Measurements from ENCODE around the gene KIAA0825.

- TF ChIP-seq, protein P1, sequence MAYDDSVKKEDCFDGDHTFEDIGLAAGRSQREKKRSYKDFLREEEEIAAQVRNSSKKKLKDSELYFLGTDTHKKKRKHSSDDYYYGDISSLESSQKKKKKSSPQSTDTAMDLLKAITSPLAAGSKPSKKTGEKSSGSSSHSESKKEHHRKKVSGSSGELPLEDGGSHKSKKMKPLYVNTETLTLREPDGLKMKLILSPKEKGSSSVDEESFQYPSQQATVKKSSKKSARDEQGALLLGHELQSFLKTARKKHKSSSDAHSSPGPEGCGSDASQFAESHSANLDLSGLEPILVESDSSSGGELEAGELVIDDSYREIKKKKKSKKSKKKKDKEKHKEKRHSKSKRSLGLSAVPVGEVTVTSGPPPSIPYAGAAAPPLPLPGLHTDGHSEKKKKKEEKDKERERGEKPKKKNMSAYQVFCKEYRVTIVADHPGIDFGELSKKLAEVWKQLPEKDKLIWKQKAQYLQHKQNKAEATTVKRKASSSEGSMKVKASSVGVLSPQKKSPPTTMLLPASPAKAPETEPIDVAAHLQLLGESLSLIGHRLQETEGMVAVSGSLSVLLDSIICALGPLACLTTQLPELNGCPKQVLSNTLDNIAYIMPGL (CRISPR knock-in tag; IDR thresholded peaks at IDR 0.05): no peak
- TF ChIP-seq, protein P2, sequence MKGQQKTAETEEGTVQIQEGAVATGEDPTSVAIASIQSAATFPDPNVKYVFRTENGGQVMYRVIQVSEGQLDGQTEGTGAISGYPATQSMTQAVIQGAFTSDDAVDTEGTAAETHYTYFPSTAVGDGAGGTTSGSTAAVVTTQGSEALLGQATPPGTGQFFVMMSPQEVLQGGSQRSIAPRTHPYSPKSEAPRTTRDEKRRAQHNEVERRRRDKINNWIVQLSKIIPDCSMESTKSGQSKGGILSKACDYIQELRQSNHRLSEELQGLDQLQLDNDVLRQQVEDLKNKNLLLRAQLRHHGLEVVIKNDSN (CRISPR knock-in tag; IDR thresholded peaks at IDR 0.05): no peak
- TF ChIP-seq CTCF (IDR thresholded peaks at IDR 0.05) (no peak), TEAD1 (CRISPR knock-in tag; IDR thresholded peaks at IDR 0.05) (no peak), MAX (CRISPR knock-in tag; IDR thresholded peaks at IDR 0.05) (no peak), TEAD4 (CRISPR knock-in tag; IDR thresholded peaks at IDR 0.05) (no peak), CREB1 (CRISPR knock-in tag; IDR thresholded peaks at IDR 0.05) (no peak), ZNF138 (CRISPR knock-in tag; conservative IDR thresholded peaks at IDR 0.05) (no peak)
These were observed 73.4 kb downstream of the KIAA0825 start for GRCh38 chr5:94544875-94545547.
